Measurements from ENCODE around the gene LARGE1.

DNA sequence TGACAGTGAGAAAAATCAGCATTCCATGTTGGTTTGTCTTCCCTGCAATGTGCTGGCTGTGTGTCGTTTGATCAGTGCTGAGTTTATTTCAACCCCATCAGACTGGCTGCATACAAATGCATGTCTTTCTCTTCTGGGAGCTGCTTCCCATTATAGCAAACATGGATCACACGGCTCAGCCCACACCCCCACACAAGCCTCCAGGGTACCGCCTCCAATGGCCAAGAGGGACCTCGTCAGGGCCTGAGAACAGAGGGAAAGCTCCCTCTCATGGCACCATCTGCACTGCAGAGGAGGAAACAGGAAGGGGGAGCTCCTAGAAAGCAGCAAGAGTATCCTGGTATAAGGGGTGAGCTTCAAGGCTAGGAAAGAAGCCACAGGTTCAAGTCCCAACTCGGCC is 214.2 kb downstream of the LARGE1 start:
- TF ChIP-seq CTCF (IDR thresholded peaks at IDR 0.05) (no peak), POLR2A (IDR thresholded peaks at IDR 0.05) (no peak)
